HepG2 (cell line): ENCODE data around the gene GLYR1.

Source experiments
- ATF2 ChIP-seq: sonication (generic); formaldehyde crosslinking; IDR thresholded peaks from 2 replicates; pipeline ENCODE4 v1.4.0; 2020; ENCODE audit warnings: missing genetic modification reagents
- BRCA1 ChIP-seq: sonication (generic); formaldehyde crosslinking; IDR thresholded peaks from 2 replicates; pipeline ENCODE4 v1.4.0; 2020; ENCODE audit warnings: missing genetic modification reagents
- CEBPB ChIP-seq: IDR thresholded peaks from 2 replicates; pipeline ENCODE4 v1.6.1; 2011; ENCODE audit warnings: low read depth, low read length, improper control_type of control experiment, borderline replicate concordance
- CTCF ChIP-seq: sonication (generic); formaldehyde crosslinking; IDR thresholded peaks from 2 replicates; pipeline ENCODE4 v1.5.0; 2020; ENCODE audit warnings: mild to moderate bottlenecking, missing genetic modification reagents, moderate library complexity
- IRX3 ChIP-seq: sonication (generic); formaldehyde crosslinking; IDR thresholded peaks from 2 replicates; pipeline ENCODE4 v1.8.1; 2023; ENCODE audit warnings: mild to moderate bottlenecking, low read depth, missing genetic modification reagents, borderline replicate concordance
- PITX1 ChIP-seq: sonication (generic); formaldehyde crosslinking; IDR thresholded peaks from 2 replicates; pipeline ENCODE4 v1.5.1; 2020; ENCODE audit warnings: mild to moderate bottlenecking, missing genetic modification reagents
- POLR2A ChIP-seq, 2 experiments: IDR thresholded peaks; 2 replicates each; pipeline ENCODE4 v1.6.1; 2011; ENCODE audit warnings: low read depth in 2 of 2, low read length in 2 of 2, mild to moderate bottlenecking in 1 of 2, moderate library complexity in 1 of 2; ENCODE audit not compliant: insufficient read depth in 1 of 2
- SP4 ChIP-seq: sonication (generic); formaldehyde crosslinking; IDR thresholded peaks from 2 replicates; pipeline ENCODE4 v1.8.1; 2023; ENCODE audit warnings: mild to moderate bottlenecking, missing genetic modification reagents
- YY1 ChIP-seq: IDR thresholded peaks from 2 replicates; pipeline ENCODE4 v1.6.1; 2011; ENCODE audit warnings: low read length, low read depth, moderate library complexity, mild to moderate bottlenecking; ENCODE audit not compliant: insufficient read depth, insufficient replicate concordance
- ZBTB7A ChIP-seq: sonication (generic); formaldehyde crosslinking; IDR thresholded peaks from 2 replicates; pipeline ENCODE4 v1.8.0; 2022; ENCODE audit warnings: mild to moderate bottlenecking, missing genetic modification reagents

- no peak for TF ChIP-seq CTCF
- TF ChIP-seq POLR2A (IDR thresholded peaks at IDR 0.05; ENCODE audit: insufficient read depth in 1 of 2, low read depth in 2 of 2, low read length in 2 of 2), result no peak
- TF ChIP-seq CEBPB, result no peak
- TF ChIP-seq YY1, result no peak
- no peak for TF ChIP-seq PITX1 (CRISPR knock-in tag)
- TF ChIP-seq BRCA1 (CRISPR knock-in tag), result no peak
- TF ChIP-seq SP4, result no peak
- TF ChIP-seq ZBTB7A, result no peak
- no peak for TF ChIP-seq IRX3 (CRISPR knock-in tag)
- TF ChIP-seq ATF2 (CRISPR knock-in tag), result no peak
These were observed 13.5 kb downstream of the GLYR1 start for GRCh38 chr16:4833584-4833983.
